GM12878 (cell line): Measurements from ENCODE around the gene SRBD1. TPM values are rescaled to one million over a fixed set of nuclear protein-coding genes. Genes with fewer than 3 reads are reported as not detected.

ENCODE experiments used
- ATF7 ChIP-seq: fragments of 450-650 bp; IDR thresholded peaks from 2 replicates; pipeline ENCODE4 v1.6.1; 2016; ENCODE audit warnings: low read depth, mild to moderate bottlenecking
- BCLAF1 ChIP-seq: fragments of 450-650 bp; IDR thresholded peaks from 2 replicates; pipeline ENCODE4 v1.6.1; 2017; ENCODE audit warnings: antibody characterized with exemption, mild to moderate bottlenecking, moderate library complexity
- BMI1 ChIP-seq: fragments of 450-650 bp; IDR thresholded peaks from 2 replicates; pipeline ENCODE4 v1.6.1; 2016; ENCODE audit warnings: mild to moderate bottlenecking, moderate library complexity, borderline replicate concordance
- CBFB ChIP-seq: IDR thresholded peaks from 2 replicates; pipeline ENCODE4 v1.6.1; 2016; ENCODE audit warnings: antibody characterized with exemption, low read depth
- CHD1 ChIP-seq: IDR thresholded peaks from 2 replicates; pipeline ENCODE4 v1.6.1; 2012; ENCODE audit warnings: low read depth, low read length, improper control_type of control experiment
- E2F4 ChIP-seq: IDR thresholded peaks from 2 replicates; pipeline ENCODE4 v1.6.1; 2012; ENCODE audit warnings: low read depth, low read length, improper control_type of control experiment
- ESRRA ChIP-seq: IDR thresholded peaks from 2 replicates; pipeline ENCODE4 v1.6.1; 2012; ENCODE audit warnings: mild to moderate bottlenecking, low read length, improper control_type of control experiment
- FOXM1 ChIP-seq: IDR thresholded peaks from 2 replicates; pipeline ENCODE4 v1.6.1; 2012; ENCODE audit warnings: low read depth, mild to moderate bottlenecking, inconsistent platforms, low read length, moderate library complexity
- IKZF1 ChIP-seq: fragments of 450-650 bp; conservative IDR thresholded peaks from 2 replicates; pipeline ENCODE4 v1.6.1; 2017; ENCODE audit warnings: antibody characterized with exemption, mild to moderate bottlenecking
- JUNB ChIP-seq: IDR thresholded peaks from 2 replicates; pipeline ENCODE4 v1.6.1; 2016; ENCODE audit warnings: antibody characterized with exemption, mild to moderate bottlenecking
- JUND ChIP-seq: IDR thresholded peaks from 2 replicates; pipeline ENCODE4 v1.6.1; 2012; ENCODE audit warnings: low read depth, mild to moderate bottlenecking, low read length, improper control_type of control experiment, moderate library complexity
- MXI1 ChIP-seq: fragments of 150-350 bp; IDR thresholded peaks from 2 replicates; pipeline ENCODE4 v1.6.1; 2011; ENCODE audit warnings: low read depth, mild to moderate bottlenecking, inconsistent platforms, low read length, improper control_type of control experiment
- MYB ChIP-seq: fragments of 150-350 bp; IDR thresholded peaks from 2 replicates; pipeline ENCODE4 v1.6.1; 2014; ENCODE audit warnings: mild to moderate bottlenecking, low read depth, low read length, borderline replicate concordance
- PKNOX1 ChIP-seq: fragments of 450-650 bp; IDR thresholded peaks from 2 replicates; pipeline ENCODE4 v1.6.1; 2016; ENCODE audit warnings: mild to moderate bottlenecking
- POLR2A ChIP-seq: IDR thresholded peaks from 2 replicates; pipeline ENCODE4 v1.6.1; 2011; ENCODE audit warnings: low read depth, mild to moderate bottlenecking, low read length
- RB1 ChIP-seq: fragments of 450-650 bp; formaldehyde crosslinking; IDR thresholded peaks from 2 replicates; pipeline ENCODE4 v1.6.1; 2017; ENCODE audit warnings: mild to moderate bottlenecking, borderline replicate concordance
- TBL1XR1 ChIP-seq: IDR thresholded peaks from 2 replicates; pipeline ENCODE4 v1.6.1; 2012; ENCODE audit warnings: low read depth, low read length, improper control_type of control experiment
- TCF12 ChIP-seq: IDR thresholded peaks from 2 replicates; pipeline ENCODE4 v1.6.1; 2011; ENCODE audit warnings: low read depth, mild to moderate bottlenecking, low read length
- USF2 ChIP-seq: IDR thresholded peaks from 2 replicates; pipeline ENCODE4 v1.6.1; 2011; ENCODE audit warnings: low read depth, low read length, improper control_type of control experiment, borderline replicate concordance
- WRNIP1 ChIP-seq: IDR thresholded peaks from 2 replicates; pipeline ENCODE4 v1.6.1; 2011; ENCODE audit warnings: low read depth, low read length, improper control_type of control experiment, borderline replicate concordance
- ZBTB4 ChIP-seq: fragments of 450-650 bp; formaldehyde crosslinking; IDR thresholded peaks from 2 replicates; pipeline ENCODE4 v1.4.0; 2022; ENCODE audit warnings: mild to moderate bottlenecking, moderate library complexity
- ZNF207 ChIP-seq: fragments of 450-650 bp; IDR thresholded peaks from 2 replicates; pipeline ENCODE4 v1.6.1; 2014; ENCODE audit warnings: antibody characterized with exemption, mild to moderate bottlenecking, borderline replicate concordance
- ZNF24 ChIP-seq: fragments of 450-650 bp; IDR thresholded peaks from 2 replicates; pipeline ENCODE4 v1.6.1; 2017; ENCODE audit warnings: antibody characterized with exemption, mild to moderate bottlenecking
- ZSCAN29 ChIP-seq: fragments of 450-650 bp; IDR thresholded peaks from 2 replicates; pipeline ENCODE4 v1.6.1; 2017; ENCODE audit warnings: mild to moderate bottlenecking, moderate library complexity
- ZZZ3 ChIP-seq: IDR thresholded peaks from 2 replicates; pipeline ENCODE4 v1.6.1; 2011; ENCODE audit warnings: low read depth; ENCODE audit not compliant: control insufficient read depth, insufficient read length
- polyA plus RNA-seq, 11 experiments: library from polyadenylated mRNA; depleted of rRNA in 4 of 11; unstranded in 6 of 11; stranded (reverse) in 5 of 11; fragments of >200 nt; fragmentation: Nextera tagmentation in 4 of 11; fragmentation: Illumina TruSeq in 1 of 11; extraction: Ambion mirVana in 4 of 11; extraction: Trizol in 1 of 11; gene quantifications; 1 replicate in 1 of 11; 2 replicates in 10 of 11; pipeline versions ENCODE4 v1.2.1 to v1.2.3, GENCODE V29; 2011 to 2016; ENCODE audit warnings: inconsistent platforms in 2 of 11, missing spikeins in 2 of 11, low read depth in 1 of 11
- total RNA-seq, 4 experiments: library from RNA; depleted of rRNA in 3 of 4; stranded (reverse); fragments of >200 nt in 3 of 4; fragmentation: Illumina TruSeq in 1 of 4; extraction: Trizol in 1 of 4; gene quantifications; 2 replicates each; pipeline versions ENCODE4 v1.2.1 to v1.2.3, GENCODE V29; 2013 to 2021

The SRBD1 gene
- total and polyA plus RNA-seq, 10 of the 15 experiments (the other 5 are each of a cell fraction or from before 2014, with no cell fraction given) = 9.7 to 33.1 (median 20.1) TPM

- TF ChIP-seq USF2 (no peak), ZBTB4 (CRISPR knock-in tag) (no peak), ZNF207 (no peak), TBL1XR1 (no peak), CBFB (no peak), ATF7 (peak; percentile 41), E2F4 (no peak), MXI1 (no peak), ZZZ3 (no peak), JUNB (no peak), IKZF1 (peak; percentile 56), PKNOX1 (peak; percentile 21; the same call in 1 of the 2 replicates), TCF12 (peak; percentile 60; the same call in 1 of the 2 replicates), JUND (no peak), BMI1 (no peak), ZSCAN29 (no peak), POLR2A (no peak), RB1 (no peak), BCLAF1 (no peak), MYB (no peak), ESRRA (no peak), FOXM1 (no peak), ZNF24 (no peak), CHD1 (no peak), WRNIP1 (no peak)
These were observed 26.4 kb upstream of the SRBD1 start (continued) for GRCh38 chr2:45637440-45637839.
